Endothelial cell of umbilical vein (primary cell): ENCODE results near the gene CFAP20DC. TPM values are rescaled to one million over a fixed set of nuclear protein-coding genes. Genes with fewer than 3 reads are reported as not detected.

ENCODE experiments used
- BruUV-seq: library from RNA; stranded (reverse); fragments of 400-500 nt; replicated peaks from 2 replicates; lab custom pipeline; 2021; lab: Mats Ljungman, UMichigan
- CTCF ChIA-PET: fragments of 300-600, 350-600 bp; sonication (Branson Sonifier 250); formaldehyde crosslinking; loops from one replicate; lab custom pipeline; 2021; ENCODE audit warnings: antibody characterized with exemption, inconsistent platforms; lab: Charles Lee
- POLR2A ChIA-PET: fragments of 300-600, 350-600 bp; sonication (Branson Sonifier 250); formaldehyde crosslinking; loops from one replicate; lab custom pipeline; 2021; ENCODE audit warnings: antibody characterized with exemption, inconsistent platforms; lab: Charles Lee
- DNase-seq: peaks from one replicate; pipeline ENCODE4 v3.0.0-alpha.2; 2011; ENCODE audit warnings: low read depth, low spot score
- FAIRE-seq: peaks from 2 replicates; lab custom pipeline; 2011; peaks lifted over from hg19 to GRCh38; lab: Jason Lieb, UNC
- H2AFZ ChIP-seq: 2 replicates; pipeline ENCODE4 v1.6.0; 2012; ENCODE audit warnings: low read depth, low read length, control low read depth, inconsistent platforms
- H3K27ac ChIP-seq: 2 replicates; pipeline ENCODE4 v1.5.1; 2011; ENCODE audit warnings: low read depth, mild to moderate bottlenecking, control low read depth, low read length, moderate library complexity; ENCODE audit not compliant: insufficient read depth
- H3K27me3 ChIP-seq, 2 experiments: 2 replicates each; pipeline versions ENCODE4 v1.6.0 to v1.6.1; 2011; ENCODE audit warnings: low read length in 2 of 2, mixed read lengths in 1 of 2; ENCODE audit not compliant: control insufficient read depth in 2 of 2, insufficient read depth in 2 of 2
- H3K36me3 ChIP-seq, 2 experiments: 2 replicates in 1 of 2; 3 replicates in 1 of 2; pipeline ENCODE4 v1.5.1; 2011; ENCODE audit warnings: low read length in 2 of 2, mild to moderate bottlenecking in 1 of 2, moderate library complexity in 1 of 2; ENCODE audit not compliant: control insufficient read depth in 2 of 2, insufficient read depth in 2 of 2; ENCODE audit errors: extremely low read depth in 1 of 2
- H3K4me1 ChIP-seq: 3 replicates; pipeline ENCODE4 v1.5.1; 2011; ENCODE audit warnings: mild to moderate bottlenecking, low read length; ENCODE audit not compliant: control insufficient read depth, insufficient read depth; ENCODE audit errors: extremely low read depth
- H3K4me2 ChIP-seq: 2 replicates; pipeline ENCODE4 v1.6.1; 2011; ENCODE audit warnings: low read length, control low read depth, mixed read lengths; ENCODE audit not compliant: insufficient read depth
- H3K4me3 ChIP-seq, 3 experiments: fragments of 200-600 bp in 1 of 3; sonication (generic), shearing (Covaris generic) in 1 of 3; replicated peaks in 1 of 3; 2 replicates each; pipeline ENCODE4 v1.5.1; 2011 to 2016; ENCODE audit warnings: control low read depth in 3 of 3, low read length in 3 of 3, mild to moderate bottlenecking in 2 of 3, inconsistent platforms in 1 of 3, low read depth in 1 of 3, moderate library complexity in 1 of 3; ENCODE audit not compliant: insufficient read depth in 1 of 3
- H3K79me2 ChIP-seq: 2 replicates; pipeline ENCODE4 v1.6.0; 2012; ENCODE audit warnings: low read length, inconsistent platforms; ENCODE audit not compliant: control insufficient read depth, insufficient read depth
- H3K9ac ChIP-seq: replicated peaks from 2 replicates; pipeline ENCODE3; 2011; ENCODE audit warnings: low read length, control low read depth; ENCODE audit not compliant: insufficient read depth; ENCODE audit errors: extremely low read depth
- H3K9me1 ChIP-seq: replicated peaks from 3 replicates; pipeline ENCODE4 v1.6.0; 2011; ENCODE audit warnings: mild to moderate bottlenecking, low read length; ENCODE audit not compliant: control insufficient read depth, insufficient read depth; ENCODE audit errors: extremely low read depth
- H3K9me3 ChIP-seq: replicated peaks from 2 replicates; pipeline ENCODE4 v1.5.1; 2012; ENCODE audit warnings: low read length, inconsistent platforms; ENCODE audit not compliant: control insufficient read depth, insufficient read depth
- H4K20me1 ChIP-seq: replicated peaks from 2 replicates; pipeline ENCODE3; 2011; ENCODE audit warnings: mild to moderate bottlenecking, low read length; ENCODE audit not compliant: control insufficient read depth, insufficient read depth; ENCODE audit errors: extremely low read depth
- CTCF ChIP-seq, 2 donors: IDR thresholded peaks; 1 replicate in 1 of 2; 2 replicates in 1 of 2; pipeline ENCODE4 v1.5.1; 2011; ENCODE audit warnings: low read length in 2 of 2, mild to moderate bottlenecking in 2 of 2, moderate library complexity in 2 of 2, control low read depth in 1 of 2, inconsistent platforms in 1 of 2, low read depth in 1 of 2; ENCODE audit not compliant: insufficient read depth in 1 of 2; ENCODE audit errors: extremely low read depth in 1 of 2
- EZH2 ChIP-seq: IDR thresholded peaks from 2 replicates; pipeline ENCODE4 v1.6.1; 2012; ENCODE audit warnings: borderline replicate concordance, low read depth, mild to moderate bottlenecking, moderate library complexity, low read length, inconsistent platforms; ENCODE audit not compliant: severe bottlenecking
- GATA2 ChIP-seq: IDR thresholded peaks from 2 replicates; pipeline ENCODE4 v1.7.0; 2011; ENCODE audit warnings: low read depth, mild to moderate bottlenecking, moderate library complexity, mixed read lengths, low read length; ENCODE audit not compliant: insufficient read length, insufficient read depth
- JUN ChIP-seq: IDR thresholded peaks from 2 replicates; pipeline ENCODE4 v1.6.1; 2011; ENCODE audit warnings: borderline replicate concordance, low read depth; ENCODE audit not compliant: insufficient read length, insufficient read depth
- MYC ChIP-seq: IDR thresholded peaks from one replicate; pipeline ENCODE4 v1.6.1; 2011; ENCODE audit warnings: mild to moderate bottlenecking, low read depth, low read length
- dilution Hi-C: fragments of 300-500 bp; cut with MboI; formaldehyde crosslinking; loops from one replicate; pipeline ENCODE4 v1.15.0; 2019; ENCODE audit warnings: low sequenced_read_pairs; ENCODE audit not compliant: extremely low pct_ligation_motif_present
- intact Hi-C: fragments of 100-400 bp; cut with micrococcal nuclease; formaldehyde crosslinking; loops from one replicate; pipeline ENCODE4 v1.10.0; 2022
- polyA plus RNA-seq, 4 experiments: library from polyadenylated mRNA; depleted of rRNA in 3 of 4; stranded (reverse) in 3 of 4; unstranded in 1 of 4; fragments of >200 nt; gene quantifications; 2 replicates each; pipeline versions ENCODE4 v1.2.1 to v1.2.3, GENCODE V29; 2011 to 2012; ENCODE audit warnings: missing spikeins in 1 of 4
- total RNA-seq: library from RNA; stranded (reverse); gene quantifications from 2 replicates; pipeline ENCODE4 v1.2.3, GENCODE V29; 2021

CFAP20DC gene
- total and polyA plus RNA-seq, 2 donors (not counting 3 experiments of a cell fraction or from before 2014, with no cell fraction given), result 0.92 to 2.1 TPM

GRCh38 chr3:58692484-58692883, 357.3 kb downstream of the CFAP20DC start:
- intact Hi-C loops (no loop called here), dilution Hi-C loops (no loop called here)
- ChIA-PET POLR2A (no interaction called here), CTCF (no interaction called here)
- Histone ChIP-seq H3K9me3 (peaks cover 1% of the 10 kb centered on the region), H4K20me1 (no peaks in the 10 kb centered on the region), H3K4me1 (no peaks in the 10 kb centered on the region), H3K27me3 (no peaks in the 10 kb centered on the region), H3K27ac (no peak overlapping the region), H3K79me2 (no peaks in the 10 kb centered on the region), H3K36me3 (no peaks in the 10 kb centered on the region), H3K9me1 (no peaks in the 10 kb centered on the region), H2AFZ (no peak overlapping the region), H3K9ac (no peak overlapping the region), H3K4me2 (no peak overlapping the region), H3K4me3 (no peak overlapping the region)
- no peak for FAIRE-seq
- BruUV-seq, result no TSS peak
- no peak for DNase-seq
- TF ChIP-seq JUN (no peak), MYC (no peak), CTCF (IDR thresholded peaks at IDR 0.05; ENCODE audit: extremely low read depth in 1 of 2, insufficient read depth in 1 of 2, low read depth in 1 of 2, low read length in 2 of 2) (no peak), EZH2 (no peak), GATA2 (no peak)
